ENCODE measurements around the gene LRCH2. TPM values are rescaled to one million over a fixed set of nuclear protein-coding genes. Genes with fewer than 3 reads are reported as not detected.

Gene LRCH2
- total RNA-seq, 1 experiment from 2014 or later = 4.5 TPM

GRCh38 chrX:115065304-115065703 lies 168.6 kb downstream of the LRCH2 start:
- no peak for DNase-seq
- Histone ChIP-seq H3K36me3 (replicated peaks; ENCODE audit: control insufficient read depth, insufficient read depth, low read length) (no peaks in the 10 kb centered on the region), H3K4me3 (ENCODE audit: insufficient read depth, low read depth, low read length) (no peak overlapping the region), H3K27me3 (ENCODE audit: control insufficient read depth, insufficient read depth, low read length) (no peaks in the 10 kb centered on the region)

Other genes with a start within 250 kb of the LRCH2 start
- not detected in 2 replicates for gene IL13RA2, start 216.5 kb downstream of the LRCH2 start, total RNA-seq (2014; rRNA removed; shearing (Covaris generic))
- gene RBMXL3, start 44.7 kb downstream of the LRCH2 start, total RNA-seq (2014; rRNA removed; shearing (Covaris generic)) = not detected in 2 replicates
- 0.33 TPM in 1 of 2 replicates, not detected in the other for gene LUZP4, start 55.6 kb upstream of the LRCH2 start, total RNA-seq (2014; rRNA removed; shearing (Covaris generic))

All from H7 (cell line).